GM18507 (cell line): ENCODE measurements around the gene CAMK1D.

ENCODE experiments used
- DNase-seq: peaks from one replicate; pipeline ENCODE4 v3.0.0; 2011; ENCODE audit warnings: low read depth; ENCODE audit not compliant: insufficient read length; ENCODE audit errors: extremely low spot score
- FAIRE-seq: peaks from 2 replicates; lab custom pipeline; 2011; peaks lifted over from hg19 to GRCh38; lab: Jason Lieb, UNC

Gene CAMK1D

DNA sequence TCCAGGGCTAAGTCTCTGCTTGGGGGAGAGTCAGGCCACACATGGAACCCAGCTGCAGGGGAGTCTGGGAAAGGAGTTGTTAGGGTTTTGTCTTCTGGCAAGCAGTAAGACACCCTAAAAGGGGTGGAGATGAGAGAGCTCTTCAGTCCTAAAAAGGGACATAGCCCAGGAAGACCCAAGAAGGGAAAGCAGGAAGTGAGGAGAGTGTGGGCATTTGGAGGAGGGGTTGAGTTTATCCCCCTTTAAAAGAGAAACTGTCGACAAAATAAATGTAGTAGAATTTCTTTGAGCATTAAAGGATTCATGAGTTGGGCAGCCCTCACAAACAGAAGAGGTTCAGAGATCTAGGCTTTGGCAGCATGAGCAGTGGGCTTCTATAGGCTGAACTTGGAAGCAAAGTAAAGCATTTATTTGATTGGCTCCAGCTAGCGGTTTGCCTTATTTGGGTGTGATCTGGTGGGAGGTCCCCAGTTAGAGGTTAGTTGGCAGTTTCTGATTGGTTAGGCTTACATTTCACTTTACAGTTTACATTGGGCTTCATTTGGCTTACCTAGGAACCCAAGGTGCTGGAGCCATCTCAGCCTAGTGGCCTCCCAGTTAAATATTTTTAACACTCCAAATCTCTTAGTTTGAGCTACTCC is 246.7 kb downstream of the CAMK1D start:
- DNase-seq: no peak
- FAIRE-seq: no peak

DNA sequence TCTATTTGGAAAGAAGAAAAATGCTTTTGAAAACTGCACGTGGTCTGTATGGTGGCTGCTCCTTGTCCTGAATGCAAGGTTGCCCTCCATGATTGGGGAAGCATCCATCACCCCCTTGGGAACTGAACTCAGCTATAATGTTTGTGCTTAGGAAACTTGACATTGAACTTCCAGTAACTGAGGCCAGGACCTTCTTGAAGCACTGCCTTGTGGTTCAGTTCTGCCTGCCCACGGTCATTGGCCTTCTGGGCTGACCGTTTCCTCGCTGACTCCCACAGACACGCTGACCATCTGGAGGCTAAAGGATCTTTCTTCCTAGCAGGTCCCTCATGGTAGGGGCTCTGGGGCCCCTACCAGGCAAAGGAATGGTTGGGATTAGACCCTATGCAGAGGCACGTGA is 247.8 kb downstream of the CAMK1D start:
- FAIRE-seq: no peak

DNA sequence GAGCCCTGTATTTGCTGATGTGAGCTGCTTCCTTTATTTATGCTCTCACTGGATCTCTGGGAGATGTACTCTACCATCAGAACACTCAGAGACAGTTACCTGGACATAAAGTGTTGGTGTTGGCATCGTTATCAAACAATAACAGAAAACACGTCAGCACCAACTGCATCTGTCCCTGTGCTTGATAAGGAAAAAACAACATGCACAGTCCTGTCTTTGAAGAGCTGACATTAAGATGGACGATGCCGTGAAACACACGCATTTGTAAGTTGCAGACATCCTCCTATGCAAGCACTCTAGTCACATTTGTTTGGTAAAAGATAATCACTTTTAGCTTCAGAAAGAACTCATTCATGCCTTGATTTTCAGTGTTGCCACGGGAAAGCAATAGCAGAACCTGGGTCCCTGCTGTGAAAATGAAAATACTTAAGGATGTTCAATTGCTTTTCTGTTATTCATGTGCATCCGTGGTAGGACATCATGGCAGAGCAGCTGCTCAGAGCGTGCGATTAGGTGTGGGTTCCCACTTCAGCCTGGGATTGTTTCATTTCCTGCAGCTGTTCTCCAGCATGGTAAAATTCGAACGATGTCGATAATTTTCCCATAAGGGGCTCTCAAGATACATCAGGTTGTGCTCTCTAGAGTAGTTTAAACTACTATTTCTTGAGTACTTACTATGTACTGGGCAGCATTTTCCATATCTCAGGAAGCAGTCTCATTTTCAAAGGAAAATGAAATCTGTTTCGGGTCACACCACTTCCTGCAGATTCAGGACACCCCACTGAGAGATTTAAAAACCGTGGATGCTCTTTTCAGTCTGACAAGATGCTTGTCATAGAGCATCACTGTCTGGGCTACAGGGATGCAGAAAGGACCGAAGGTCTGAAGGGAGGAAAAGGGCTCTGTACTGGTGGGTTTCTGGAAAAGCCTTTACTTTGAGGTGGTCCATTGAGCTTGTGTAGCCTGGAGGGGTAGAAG is 248.7 kb downstream of the CAMK1D start:
- DNase-seq (no peak), FAIRE-seq (no peak)

More for the DNA sequence above, 247.8 kb downstream of the CAMK1D start:
- no peak for DNase-seq

DNA sequence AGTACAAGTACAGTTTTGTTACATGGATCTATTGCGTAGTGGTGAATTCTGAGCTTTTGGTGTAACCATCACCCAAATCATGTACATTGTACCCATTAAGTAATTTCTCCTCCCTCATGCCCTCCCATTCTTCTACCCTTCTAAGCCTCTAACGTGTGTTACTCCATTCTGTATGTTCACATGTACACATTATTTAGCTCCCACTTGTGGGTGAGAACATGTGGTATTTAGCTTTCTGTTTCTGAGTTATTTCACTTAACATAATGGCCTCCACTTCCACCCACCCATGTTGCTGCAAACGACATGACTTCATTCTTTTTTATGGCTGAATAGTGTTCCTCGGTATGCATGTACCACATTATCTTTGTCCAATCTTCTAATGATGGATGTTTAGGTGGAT is 251.3 kb downstream of the CAMK1D start:
- no peak for FAIRE-seq
- no peak for DNase-seq

DNA sequence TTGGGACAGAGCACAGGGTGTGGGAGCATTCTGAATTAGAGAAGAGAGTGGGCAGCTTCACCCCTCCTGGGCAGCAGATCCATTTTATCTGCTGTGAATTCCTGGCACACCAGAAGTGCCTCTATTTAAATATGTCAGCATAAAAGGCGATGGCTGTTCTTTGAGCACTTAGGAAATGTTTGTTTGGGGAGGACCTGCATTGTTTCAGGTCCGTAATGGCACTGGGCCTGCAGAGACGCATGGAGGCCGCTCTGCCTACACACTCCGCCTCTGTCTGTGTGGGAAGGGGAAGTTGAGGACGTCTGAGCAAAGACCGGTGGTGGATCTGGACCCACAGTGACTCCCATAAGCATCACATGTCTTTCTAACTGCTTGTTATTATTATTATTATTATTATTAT is 253.2 kb downstream of the CAMK1D start:
- no peak for DNase-seq
- no peak for FAIRE-seq

DNA sequence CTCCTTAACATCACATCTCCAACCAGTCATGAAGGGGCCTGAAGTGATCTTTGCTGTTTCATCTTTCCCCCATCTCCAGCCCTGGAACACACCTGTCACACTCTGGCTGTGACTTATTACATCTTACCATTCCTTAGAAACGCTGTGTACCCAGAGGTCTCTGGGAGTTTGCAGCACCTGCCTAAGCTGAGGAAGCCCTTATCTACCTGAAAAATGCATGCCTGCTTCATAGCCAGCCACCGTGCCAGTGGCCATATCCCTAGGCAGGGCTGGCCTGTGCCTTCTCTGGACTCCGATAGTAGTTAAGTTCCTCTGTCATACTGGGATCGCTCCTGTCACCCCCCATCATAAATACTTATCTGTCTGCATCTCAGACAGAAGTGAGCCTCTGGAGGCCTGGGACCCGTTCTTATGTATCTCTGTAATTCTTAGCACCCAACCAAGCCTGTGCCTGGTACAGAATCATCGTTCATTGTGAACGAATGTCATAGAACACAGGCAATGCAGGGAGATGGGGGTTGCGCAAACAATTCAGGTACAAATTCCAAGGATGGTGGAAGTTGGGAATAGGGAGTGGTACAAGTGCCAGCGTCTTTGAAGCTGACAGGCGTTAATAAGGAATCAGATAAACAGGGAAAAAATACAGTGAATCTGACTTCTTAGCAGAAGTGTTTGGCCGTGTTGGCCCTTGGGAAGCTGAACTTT is 254.6 kb downstream of the CAMK1D start:
- FAIRE-seq (no peak), DNase-seq (no peak)

DNA sequence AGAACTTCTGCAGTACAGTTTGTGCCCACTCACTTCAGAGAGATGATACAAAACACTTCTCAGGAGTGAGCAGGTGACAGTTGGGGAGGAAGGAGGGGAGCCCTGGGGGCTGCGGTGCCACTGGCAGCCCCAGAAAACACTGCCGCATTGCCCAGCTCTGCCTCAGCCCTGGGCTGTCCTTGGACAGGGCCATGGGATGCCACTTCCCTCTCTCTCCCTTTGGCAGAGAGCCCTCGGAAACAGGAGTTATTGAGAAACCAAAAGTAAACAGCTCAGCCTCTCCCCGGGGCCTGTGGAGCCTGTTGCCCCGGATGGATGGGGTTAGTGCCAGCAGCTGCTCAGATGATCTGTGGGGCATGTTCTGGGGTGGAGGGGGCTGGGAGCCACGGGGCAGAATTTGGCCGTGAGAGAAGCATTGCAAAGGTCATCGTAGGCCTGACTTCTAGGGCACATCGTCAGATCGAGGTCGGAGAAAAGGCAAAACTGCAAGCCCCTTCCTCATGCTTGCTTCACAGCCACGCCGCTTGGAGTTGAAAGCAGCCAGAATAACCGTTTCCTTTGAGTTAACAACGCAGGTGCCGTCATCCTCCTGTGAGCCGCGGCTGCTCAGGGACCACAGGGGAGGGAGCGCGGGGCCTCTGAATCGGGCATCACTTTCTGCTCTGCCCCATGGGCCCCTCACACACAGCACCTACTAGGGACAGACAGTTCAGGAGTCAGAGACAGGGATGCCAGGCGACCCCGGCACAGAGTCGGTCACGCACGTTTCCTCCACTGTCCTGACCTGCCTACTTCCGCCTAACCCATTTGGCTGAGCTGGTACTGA is 256.4 kb downstream of the CAMK1D start:
- FAIRE-seq: peak; percentile 84
- peak; percentile 33 for DNase-seq

DNA sequence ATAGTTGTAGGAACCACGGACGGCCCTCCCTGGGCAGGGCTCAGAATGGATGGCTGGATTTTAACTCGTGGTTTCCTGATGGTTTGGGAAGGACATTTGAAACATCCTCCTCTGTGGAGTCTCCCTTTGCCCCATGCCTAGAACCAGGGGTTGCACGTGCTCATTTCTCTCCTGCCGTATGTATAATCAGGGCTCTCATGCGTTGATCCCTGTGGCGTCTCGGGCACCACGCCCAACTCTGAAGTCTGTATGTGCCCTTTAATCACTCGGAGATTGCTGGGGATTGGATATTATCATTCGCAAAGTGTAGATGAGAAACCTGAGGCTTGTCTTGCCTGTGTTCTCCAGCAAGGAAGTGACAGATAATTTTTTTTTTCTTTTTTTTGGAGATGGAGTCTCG is 257.1 kb downstream of the CAMK1D start:
- DNase-seq: no peak
- FAIRE-seq: peak; percentile 26

DNA sequence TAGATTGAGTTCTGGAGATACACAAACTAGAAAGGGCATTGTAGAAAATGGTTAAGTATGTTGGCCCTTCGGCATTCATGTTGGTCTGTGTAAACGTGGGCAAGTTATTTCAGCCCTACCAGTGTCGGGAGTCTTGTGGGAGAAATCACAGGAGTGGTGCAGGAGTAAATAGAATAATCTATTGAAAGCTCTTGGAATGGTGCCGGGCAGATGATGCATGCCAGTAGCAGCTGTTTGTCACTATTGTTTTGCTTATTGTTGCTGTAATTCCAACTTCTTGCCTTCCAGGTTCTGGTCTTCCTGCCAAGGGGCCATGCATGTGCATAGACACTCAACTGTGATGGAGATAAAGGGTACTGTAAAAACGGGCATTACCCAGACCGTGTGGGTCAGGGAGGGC is 259.4 kb downstream of the CAMK1D start:
- FAIRE-seq (no peak), DNase-seq (no peak)

DNA sequence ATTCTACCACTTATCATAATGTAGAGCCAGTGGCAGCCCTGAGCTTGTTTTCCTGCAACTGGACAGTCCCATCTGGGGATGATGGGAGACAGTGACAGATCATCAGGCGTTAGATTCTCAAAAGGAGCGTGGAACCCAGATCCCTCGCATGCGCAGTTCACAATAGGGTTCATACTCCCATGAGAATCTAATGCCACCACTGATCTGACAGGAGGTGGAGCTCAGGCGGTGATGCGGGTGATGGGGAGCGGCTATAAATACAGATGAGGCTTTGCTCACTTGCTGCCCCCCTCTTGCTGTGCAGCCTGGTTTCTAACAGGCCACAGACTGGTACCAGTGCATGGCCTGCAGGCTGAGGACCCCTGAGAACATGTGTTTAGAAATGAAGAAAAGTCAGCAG is 260.1 kb downstream of the CAMK1D start:
- no peak for DNase-seq
- no peak for FAIRE-seq

DNA sequence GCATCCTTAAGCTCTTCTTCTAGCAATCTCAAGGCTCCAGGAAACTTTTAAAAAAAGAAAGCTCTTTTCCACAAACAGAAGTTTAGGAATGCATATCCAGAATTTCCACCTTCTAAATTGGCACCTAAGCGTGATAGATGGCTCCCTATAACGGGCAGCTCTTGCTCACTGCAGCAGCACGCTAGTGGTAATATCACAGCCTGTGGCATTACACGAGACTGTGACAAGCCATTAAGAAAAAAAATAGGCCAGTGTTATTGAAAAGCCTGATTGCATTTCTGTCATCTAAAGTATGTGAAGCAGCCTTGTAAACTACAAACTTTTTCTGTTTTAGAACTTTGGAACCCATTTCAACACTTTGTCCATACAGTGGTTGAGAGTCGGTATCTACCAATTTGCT is 263.8 kb downstream of the CAMK1D start:
- DNase-seq (no peak), FAIRE-seq (no peak)

DNA sequence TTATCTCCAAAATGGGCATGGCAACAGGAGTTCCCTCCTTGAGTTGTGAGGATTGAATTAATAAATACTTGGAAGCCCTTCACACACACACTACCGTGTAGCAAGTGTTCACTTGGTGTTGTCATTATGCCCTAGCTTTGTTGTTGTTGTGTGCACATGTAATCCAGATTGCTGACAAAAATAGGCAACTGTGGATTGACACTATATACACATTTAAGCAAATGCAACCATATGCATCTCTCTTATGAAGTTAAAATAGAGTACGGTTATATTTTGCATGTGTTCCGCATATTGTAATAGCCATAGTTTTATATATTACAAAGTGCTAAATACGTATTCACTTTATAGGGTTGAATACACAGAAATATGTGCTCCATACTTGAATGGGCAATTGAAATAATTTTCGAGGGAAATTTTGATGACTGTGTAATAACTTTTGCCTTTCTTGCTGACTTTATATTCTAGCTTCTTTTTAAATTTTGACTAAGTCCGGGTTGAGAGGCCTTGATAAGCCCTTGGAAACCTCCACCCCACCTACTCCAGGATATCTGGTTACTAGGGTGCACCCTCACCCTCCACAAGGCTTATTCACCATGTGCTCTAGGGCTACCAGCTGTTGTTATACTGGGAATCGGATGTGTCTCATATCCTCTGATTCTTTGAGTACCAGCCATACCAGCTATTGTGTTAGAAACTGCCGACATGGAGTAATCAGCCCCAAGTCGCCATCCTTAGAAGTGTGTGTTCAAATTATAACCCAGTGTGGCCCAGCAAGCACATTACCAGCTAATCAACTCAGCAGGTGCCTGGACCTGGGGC is 265.0 kb downstream of the CAMK1D start:
- DNase-seq: no peak
- FAIRE-seq: no peak

DNA sequence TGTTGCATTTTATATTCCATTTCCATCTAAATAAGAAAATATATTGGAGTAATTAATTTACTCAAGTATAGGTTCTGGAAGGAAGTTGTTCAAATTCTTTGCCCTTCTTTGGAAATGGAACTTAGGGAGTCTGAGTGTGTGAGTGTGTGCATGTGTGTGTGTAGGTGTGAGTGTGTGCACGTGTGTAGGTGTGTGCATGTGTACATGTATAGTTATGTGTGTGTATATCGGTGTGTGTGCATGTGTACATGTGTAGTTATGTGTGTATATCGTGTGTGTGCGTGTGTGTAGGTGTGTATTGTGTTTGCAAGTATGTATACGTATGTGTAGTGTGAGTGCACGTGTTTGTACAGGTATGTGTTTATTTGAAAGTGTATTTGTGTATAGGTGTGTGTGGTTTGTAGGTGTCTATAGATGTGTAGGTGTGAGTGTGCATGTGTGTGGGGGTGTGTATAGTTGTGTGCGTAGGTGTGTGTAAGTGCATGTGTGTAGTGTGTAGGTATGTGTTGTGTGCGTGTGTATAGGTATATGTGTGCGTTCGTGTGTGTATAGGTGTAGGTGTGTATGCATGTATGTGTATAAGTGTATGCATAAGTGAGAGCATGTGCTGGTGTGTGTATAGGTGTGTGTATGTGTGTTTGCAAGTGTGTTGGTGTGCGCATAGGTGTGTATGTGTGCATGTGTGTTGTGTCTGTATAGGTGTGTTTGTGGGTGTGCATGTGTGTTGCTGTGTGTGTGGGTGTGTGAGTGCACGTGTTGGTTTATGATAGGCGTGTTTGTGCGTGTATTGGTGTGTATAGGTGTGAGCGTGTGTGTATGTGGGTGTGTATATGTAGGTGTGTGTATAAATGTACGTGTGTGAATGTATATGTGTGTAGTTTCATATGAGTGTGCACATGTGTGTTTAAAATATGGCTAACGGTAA is 266.2 kb downstream of the CAMK1D start:
- peak; percentile 21 for FAIRE-seq
- DNase-seq: no peak

DNA sequence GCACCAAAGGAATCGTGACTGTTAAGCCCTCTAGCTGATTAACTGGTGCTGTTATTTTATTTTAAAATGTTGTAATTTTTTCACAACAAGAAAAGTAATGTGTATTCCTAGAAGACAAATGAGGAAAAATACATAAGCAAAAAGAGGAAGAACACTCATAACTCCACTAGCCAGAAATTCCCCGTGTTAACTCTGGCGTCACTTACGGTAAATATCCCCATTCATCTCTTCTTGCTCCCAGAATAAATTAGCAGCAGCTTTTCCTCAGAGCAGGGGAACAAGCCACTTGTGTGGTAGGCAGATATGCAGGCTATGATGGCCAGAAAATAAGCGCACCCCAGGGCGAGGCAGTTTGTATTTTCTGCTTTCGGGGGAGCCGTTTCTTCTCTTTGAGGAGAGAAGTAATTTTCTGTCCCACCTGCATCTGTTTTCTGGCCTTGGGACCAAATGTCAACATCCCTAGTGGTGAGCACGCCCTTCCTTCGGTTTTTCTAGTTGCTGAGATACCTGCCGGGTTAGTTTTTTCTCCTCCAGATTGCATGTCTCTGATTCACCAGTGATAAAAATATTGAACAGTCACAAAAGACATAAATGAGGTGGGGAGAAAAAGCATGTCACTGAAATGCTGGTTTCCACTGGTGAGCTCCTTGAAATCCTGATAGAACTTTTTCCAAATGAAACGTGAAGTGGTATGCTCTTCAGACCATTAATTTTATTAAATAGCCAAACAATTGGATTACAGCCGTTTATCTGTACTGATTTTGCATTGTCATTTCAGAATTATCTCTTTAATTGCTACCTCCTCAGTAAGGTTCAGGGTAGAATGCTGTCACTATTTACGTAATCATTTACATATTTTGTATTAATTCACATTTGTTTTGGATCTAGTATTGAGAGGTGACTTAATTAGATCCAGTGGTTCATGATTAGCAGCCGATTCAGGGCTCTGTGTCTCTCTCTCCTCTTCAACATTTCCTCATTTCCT is 268.1 kb downstream of the CAMK1D start:
- FAIRE-seq: peak; percentile 74
- no peak for DNase-seq

DNA sequence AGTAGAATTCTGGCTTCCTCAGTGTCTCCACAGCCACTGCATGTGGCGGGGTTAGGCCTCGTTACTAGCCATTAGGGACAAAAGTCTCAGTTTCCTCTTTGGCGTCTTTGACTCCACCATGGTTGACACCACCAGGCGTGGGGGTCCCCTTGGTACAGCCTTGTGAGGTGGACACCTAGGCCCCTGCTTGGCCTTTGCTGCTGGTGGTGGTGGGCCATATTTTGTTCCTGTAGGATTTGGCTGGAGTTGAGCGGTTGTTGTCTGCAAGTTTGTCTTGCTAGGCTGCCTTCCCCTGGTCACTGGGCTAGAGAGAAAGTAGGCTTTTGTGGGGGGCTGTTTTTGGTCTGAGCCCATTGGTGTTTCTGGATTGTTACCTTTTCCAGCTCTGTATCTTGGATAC is 272.7 kb downstream of the CAMK1D start:
- DNase-seq (no peak), FAIRE-seq (no peak)

DNA sequence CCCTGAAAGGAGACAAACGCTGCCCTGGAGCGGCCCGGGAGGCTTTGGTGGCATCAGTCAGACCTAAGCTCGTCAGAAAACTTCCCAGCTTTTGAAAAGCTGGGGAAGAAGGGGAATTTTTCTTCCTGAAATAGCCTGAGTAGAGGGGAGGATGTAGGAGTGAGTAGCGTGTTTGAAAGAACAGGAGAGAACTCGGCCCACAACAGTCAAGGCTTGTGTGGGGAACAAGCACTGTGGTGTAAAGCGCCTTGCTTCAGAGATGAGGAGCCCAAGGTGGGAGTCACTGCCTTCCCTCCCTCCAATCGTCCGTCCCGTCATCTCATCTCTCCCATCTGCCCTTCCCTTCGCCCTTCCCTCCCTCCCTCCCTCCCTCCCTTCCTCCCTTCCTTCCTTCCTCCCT is 273.3 kb downstream of the CAMK1D start:
- DNase-seq (no peak), FAIRE-seq (no peak)
